Endothelial cell of umbilical vein (primary cell): ENCODE measurements around the gene ZNF106. TPM values are rescaled to one million over a fixed set of nuclear protein-coding genes. Genes with fewer than 3 reads are reported as not detected.

Source experiments
- BruUV-seq: library from RNA; stranded (reverse); fragments of 400-500 nt; replicated peaks from 2 replicates; lab custom pipeline; 2021; lab: Mats Ljungman, UMichigan
- CTCF ChIA-PET: fragments of 300-600, 350-600 bp; sonication (Branson Sonifier 250); formaldehyde crosslinking; loops from one replicate; lab custom pipeline; 2021; ENCODE audit warnings: antibody characterized with exemption, inconsistent platforms; lab: Charles Lee
- POLR2A ChIA-PET: fragments of 300-600, 350-600 bp; sonication (Branson Sonifier 250); formaldehyde crosslinking; loops from one replicate; lab custom pipeline; 2021; ENCODE audit warnings: antibody characterized with exemption, inconsistent platforms; lab: Charles Lee
- DNase-seq: peaks from one replicate; pipeline ENCODE4 v3.0.0-alpha.2; 2011; ENCODE audit warnings: low read depth, low spot score
- FAIRE-seq: peaks from 2 replicates; lab custom pipeline; 2011; peaks lifted over from hg19 to GRCh38; lab: Jason Lieb, UNC
- H2AFZ ChIP-seq: 2 replicates; pipeline ENCODE4 v1.6.0; 2012; ENCODE audit warnings: low read depth, low read length, control low read depth, inconsistent platforms
- H3K27ac ChIP-seq: 2 replicates; pipeline ENCODE4 v1.5.1; 2011; ENCODE audit warnings: low read depth, mild to moderate bottlenecking, control low read depth, low read length, moderate library complexity; ENCODE audit not compliant: insufficient read depth
- H3K27me3 ChIP-seq, 2 experiments: 2 replicates each; pipeline versions ENCODE4 v1.6.0 to v1.6.1; 2011; ENCODE audit warnings: low read length in 2 of 2, mixed read lengths in 1 of 2; ENCODE audit not compliant: control insufficient read depth in 2 of 2, insufficient read depth in 2 of 2
- H3K36me3 ChIP-seq, 2 experiments: 2 replicates in 1 of 2; 3 replicates in 1 of 2; pipeline ENCODE4 v1.5.1; 2011; ENCODE audit warnings: low read length in 2 of 2, mild to moderate bottlenecking in 1 of 2, moderate library complexity in 1 of 2; ENCODE audit not compliant: control insufficient read depth in 2 of 2, insufficient read depth in 2 of 2; ENCODE audit errors: extremely low read depth in 1 of 2
- H3K4me1 ChIP-seq: 3 replicates; pipeline ENCODE4 v1.5.1; 2011; ENCODE audit warnings: mild to moderate bottlenecking, low read length; ENCODE audit not compliant: control insufficient read depth, insufficient read depth; ENCODE audit errors: extremely low read depth
- H3K4me2 ChIP-seq: 2 replicates; pipeline ENCODE4 v1.6.1; 2011; ENCODE audit warnings: low read length, control low read depth, mixed read lengths; ENCODE audit not compliant: insufficient read depth
- H3K4me3 ChIP-seq, 3 experiments: fragments of 200-600 bp in 1 of 3; sonication (generic), shearing (Covaris generic) in 1 of 3; replicated peaks in 1 of 3; 2 replicates each; pipeline ENCODE4 v1.5.1; 2011 to 2016; ENCODE audit warnings: control low read depth in 3 of 3, low read length in 3 of 3, mild to moderate bottlenecking in 2 of 3, inconsistent platforms in 1 of 3, low read depth in 1 of 3, moderate library complexity in 1 of 3; ENCODE audit not compliant: insufficient read depth in 1 of 3
- H3K79me2 ChIP-seq: 2 replicates; pipeline ENCODE4 v1.6.0; 2012; ENCODE audit warnings: low read length, inconsistent platforms; ENCODE audit not compliant: control insufficient read depth, insufficient read depth
- H3K9ac ChIP-seq: replicated peaks from 2 replicates; pipeline ENCODE3; 2011; ENCODE audit warnings: low read length, control low read depth; ENCODE audit not compliant: insufficient read depth; ENCODE audit errors: extremely low read depth
- H3K9me1 ChIP-seq: replicated peaks from 3 replicates; pipeline ENCODE4 v1.6.0; 2011; ENCODE audit warnings: mild to moderate bottlenecking, low read length; ENCODE audit not compliant: control insufficient read depth, insufficient read depth; ENCODE audit errors: extremely low read depth
- H3K9me3 ChIP-seq: replicated peaks from 2 replicates; pipeline ENCODE4 v1.5.1; 2012; ENCODE audit warnings: low read length, inconsistent platforms; ENCODE audit not compliant: control insufficient read depth, insufficient read depth
- H4K20me1 ChIP-seq: replicated peaks from 2 replicates; pipeline ENCODE3; 2011; ENCODE audit warnings: mild to moderate bottlenecking, low read length; ENCODE audit not compliant: control insufficient read depth, insufficient read depth; ENCODE audit errors: extremely low read depth
- EZH2 ChIP-seq: IDR thresholded peaks from 2 replicates; pipeline ENCODE4 v1.6.1; 2012; ENCODE audit warnings: borderline replicate concordance, low read depth, mild to moderate bottlenecking, moderate library complexity, low read length, inconsistent platforms; ENCODE audit not compliant: severe bottlenecking
- FOS ChIP-seq: IDR thresholded peaks from 2 replicates; pipeline ENCODE4 v1.6.1; 2011; ENCODE audit warnings: mild to moderate bottlenecking, low read length, moderate library complexity, borderline replicate concordance; ENCODE audit not compliant: insufficient read depth
- GATA2 ChIP-seq: IDR thresholded peaks from 2 replicates; pipeline ENCODE4 v1.7.0; 2011; ENCODE audit warnings: low read depth, mild to moderate bottlenecking, moderate library complexity, mixed read lengths, low read length; ENCODE audit not compliant: insufficient read length, insufficient read depth
- JUN ChIP-seq: IDR thresholded peaks from 2 replicates; pipeline ENCODE4 v1.6.1; 2011; ENCODE audit warnings: borderline replicate concordance, low read depth; ENCODE audit not compliant: insufficient read length, insufficient read depth
- MYC ChIP-seq: IDR thresholded peaks from one replicate; pipeline ENCODE4 v1.6.1; 2011; ENCODE audit warnings: mild to moderate bottlenecking, low read depth, low read length
- POLR2A ChIP-seq: IDR thresholded peaks from 2 replicates; pipeline ENCODE4 v1.6.1; 2012; ENCODE audit warnings: low read depth, mild to moderate bottlenecking, control low read depth, low read length
- POLR2AphosphoS5 ChIP-seq: IDR thresholded peaks from 2 replicates; pipeline ENCODE4 v1.6.1; 2012; ENCODE audit warnings: low read depth, mild to moderate bottlenecking, control low read depth, low read length, moderate library complexity; ENCODE audit not compliant: insufficient read depth
- dilution Hi-C: fragments of 300-500 bp; cut with MboI; formaldehyde crosslinking; loops from one replicate; pipeline ENCODE4 v1.15.0; 2019; ENCODE audit warnings: low sequenced_read_pairs; ENCODE audit not compliant: extremely low pct_ligation_motif_present
- intact Hi-C: fragments of 100-400 bp; cut with micrococcal nuclease; formaldehyde crosslinking; loops from one replicate; pipeline ENCODE4 v1.10.0; 2022
- polyA plus RNA-seq, 4 experiments: library from polyadenylated mRNA; depleted of rRNA in 3 of 4; stranded (reverse) in 3 of 4; unstranded in 1 of 4; fragments of >200 nt; gene quantifications; 2 replicates each; pipeline versions ENCODE4 v1.2.1 to v1.2.3, GENCODE V29; 2011 to 2012; ENCODE audit warnings: missing spikeins in 1 of 4
- total RNA-seq: library from RNA; stranded (reverse); gene quantifications from 2 replicates; pipeline ENCODE4 v1.2.3, GENCODE V29; 2021
- TF ChIP-seq, protein P1 (sequence below), 2 donors: IDR thresholded peaks; 1 replicate in 1 of 2; 2 replicates in 1 of 2; pipeline ENCODE4 v1.5.1; 2011; ENCODE audit warnings: low read length in 2 of 2, mild to moderate bottlenecking in 2 of 2, moderate library complexity in 2 of 2, control low read depth in 1 of 2, inconsistent platforms in 1 of 2, low read depth in 1 of 2; ENCODE audit not compliant: insufficient read depth in 1 of 2; ENCODE audit errors: extremely low read depth in 1 of 2
- TF ChIP-seq, protein P2 (sequence below): IDR thresholded peaks from 2 replicates; pipeline ENCODE4 v1.6.1; 2011; ENCODE audit not compliant: insufficient read depth, insufficient read length

The ZNF106 gene
- total and polyA plus RNA-seq, 2 donors (not counting 3 experiments of a cell fraction or from before 2014, with no cell fraction given): 18.9 to 53.5 TPM

DNA sequence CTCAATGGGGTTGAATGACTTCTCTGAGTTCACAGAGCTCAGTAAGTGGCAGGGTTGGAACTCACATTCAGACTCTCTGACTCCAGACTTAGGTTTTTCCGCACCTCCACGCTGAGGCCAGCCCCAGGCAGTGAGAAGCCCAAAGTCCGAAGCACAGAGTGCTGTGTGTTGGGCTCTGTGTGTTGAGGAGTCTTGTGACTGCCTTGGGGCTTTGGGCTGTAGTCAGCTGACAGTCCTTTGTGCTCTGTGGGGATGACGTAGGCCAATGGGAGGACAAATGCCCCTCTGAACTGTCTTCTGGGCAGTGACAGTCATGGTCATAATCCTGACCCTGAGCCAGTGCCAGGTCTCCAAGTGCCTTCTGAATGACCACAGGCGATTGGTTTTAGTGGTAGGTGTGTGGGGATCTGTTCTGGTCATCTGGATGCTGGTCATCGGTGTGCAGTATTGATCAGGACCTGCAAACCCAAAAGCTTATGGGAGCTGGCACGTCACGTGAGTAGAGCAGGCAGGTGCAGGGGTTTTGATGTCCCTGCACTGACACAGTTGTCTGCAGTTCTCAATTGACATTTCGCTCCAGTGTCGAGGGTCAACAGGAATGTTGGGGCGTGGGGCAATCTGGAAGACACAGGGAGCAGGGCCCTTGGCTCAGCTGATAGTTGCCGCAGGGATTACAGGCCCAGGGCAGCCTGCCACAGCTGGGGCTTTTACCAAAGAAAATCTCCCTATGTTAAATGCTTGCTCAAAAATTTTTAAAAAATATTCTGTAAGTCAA, 86.3 kb downstream of the ZNF106 start:
- no peak overlapping the region for H3K4me2 ChIP-seq
- no peak overlapping the region for H3K9ac ChIP-seq
- FAIRE-seq: no peak
- no TSS peak for BruUV-seq
- no peaks in the 10 kb centered on the region for H3K9me1 ChIP-seq
- H3K27me3 ChIP-seq: no peaks in the 10 kb centered on the region
- dilution Hi-C loops (no loop called here), intact Hi-C loops (no loop called here)
- no peaks in the 10 kb centered on the region for H3K36me3 ChIP-seq
- DNase-seq: no peak
- no peak overlapping the region for H3K27ac ChIP-seq
- H4K20me1 ChIP-seq: no peaks in the 10 kb centered on the region
- ChIA-PET POLR2A (no interaction called here), CTCF (interaction anchor here (1.3 kb wide), 1 partner anchor 8 kb away, joined by 4 read pairs; no protein-coding TSS in a partner anchor)
- TF ChIP-seq POLR2A: no peak
- TF ChIP-seq JUN: no peak
- TF ChIP-seq EZH2: no peak
- TF ChIP-seq, protein P1, sequence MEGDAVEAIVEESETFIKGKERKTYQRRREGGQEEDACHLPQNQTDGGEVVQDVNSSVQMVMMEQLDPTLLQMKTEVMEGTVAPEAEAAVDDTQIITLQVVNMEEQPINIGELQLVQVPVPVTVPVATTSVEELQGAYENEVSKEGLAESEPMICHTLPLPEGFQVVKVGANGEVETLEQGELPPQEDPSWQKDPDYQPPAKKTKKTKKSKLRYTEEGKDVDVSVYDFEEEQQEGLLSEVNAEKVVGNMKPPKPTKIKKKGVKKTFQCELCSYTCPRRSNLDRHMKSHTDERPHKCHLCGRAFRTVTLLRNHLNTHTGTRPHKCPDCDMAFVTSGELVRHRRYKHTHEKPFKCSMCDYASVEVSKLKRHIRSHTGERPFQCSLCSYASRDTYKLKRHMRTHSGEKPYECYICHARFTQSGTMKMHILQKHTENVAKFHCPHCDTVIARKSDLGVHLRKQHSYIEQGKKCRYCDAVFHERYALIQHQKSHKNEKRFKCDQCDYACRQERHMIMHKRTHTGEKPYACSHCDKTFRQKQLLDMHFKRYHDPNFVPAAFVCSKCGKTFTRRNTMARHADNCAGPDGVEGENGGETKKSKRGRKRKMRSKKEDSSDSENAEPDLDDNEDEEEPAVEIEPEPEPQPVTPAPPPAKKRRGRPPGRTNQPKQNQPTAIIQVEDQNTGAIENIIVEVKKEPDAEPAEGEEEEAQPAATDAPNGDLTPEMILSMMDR (IDR thresholded peaks at IDR 0.05; ENCODE audit: extremely low read depth in 1 of 2, insufficient read depth in 1 of 2, low read depth in 1 of 2, low read length in 2 of 2): no peak
- TF ChIP-seq, protein P2, sequence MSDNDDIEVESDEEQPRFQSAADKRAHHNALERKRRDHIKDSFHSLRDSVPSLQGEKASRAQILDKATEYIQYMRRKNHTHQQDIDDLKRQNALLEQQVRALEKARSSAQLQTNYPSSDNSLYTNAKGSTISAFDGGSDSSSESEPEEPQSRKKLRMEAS: no peak
- no peak for TF ChIP-seq GATA2
- no peak for TF ChIP-seq POLR2AphosphoS5
- no peak for TF ChIP-seq MYC
- TF ChIP-seq FOS: no peak
- no peaks in the 10 kb centered on the region for H3K9me3 ChIP-seq
- H3K4me3 ChIP-seq: no peak overlapping the region
- peaks cover 9% of the 10 kb centered on the region for H3K4me1 ChIP-seq
- H2AFZ ChIP-seq: no peak overlapping the region
- no peaks in the 10 kb centered on the region for H3K79me2 ChIP-seq
